Islet of Langerhans (tissue), 1 donor: ENCODE data around the gene OR51Q1.

ENCODE experiments used
- FAIRE-seq: peaks from one replicate; lab custom pipeline; 2011; peaks lifted over from hg19 to GRCh38; lab: Jason Lieb, UNC

OR51Q1 gene

GRCh38 chr11:5421811-5422210, at the start of gene OR51Q1:
Gene OR51Q1, plus strand, starts transcription at chr11:5422111. Its CDS starts 90 bp downstream, at chr11:5422201.
- FAIRE-seq = no peak

GRCh38 chr11:5380740-5381342, 41.1 kb upstream of the OR51Q1 start:
- FAIRE-seq = no peak

- FAIRE-seq = no peak
Observed at GRCh38 chr11:5383576-5383975, 38.3 kb upstream of the OR51Q1 start, which contains the start of gene OR51M1. Gene OR51M1, plus strand, starts transcription at chr11:5383812. Its CDS starts 5,587 bp downstream, at chr11:5389399.

GRCh38 chr11:5384335-5384734, 37.6 kb upstream of the OR51Q1 start:
- no peak for FAIRE-seq

- FAIRE-seq = no peak
Observed at GRCh38 chr11:5390210-5390609, 31.7 kb upstream of the OR51Q1 start.

- FAIRE-seq = no peak
Observed at GRCh38 chr11:5394091-5394490, 27.8 kb upstream of the OR51Q1 start.

GRCh38 chr11:5398936-5399335, 23.0 kb upstream of the OR51Q1 start:
- no peak for FAIRE-seq

- no peak for FAIRE-seq
Observed at GRCh38 chr11:5405173-5405572, 16.7 kb upstream of the OR51Q1 start.

GRCh38 chr11:5420993-5421392, 918 bp upstream of the OR51Q1 start:
- no peak for FAIRE-seq

- FAIRE-seq = no peak
Observed at GRCh38 chr11:5423131-5423530, 1.2 kb downstream of the OR51Q1 start.

GRCh38 chr11:5441414-5441813, 19.5 kb downstream of the OR51Q1 start, which contains the start of gene OR51I1:
Gene OR51I1, minus strand, starts transcription at chr11:5441514. Its CDS starts 0 bp downstream, at chr11:5441514.
- FAIRE-seq = no peak

- no peak for FAIRE-seq
Observed at GRCh38 chr11:5443835-5444393, 22.0 kb downstream of the OR51Q1 start.

GRCh38 chr11:5449023-5449422, 27.1 kb downstream of the OR51Q1 start, which contains the start of gene OR51I2:
Gene OR51I2, plus strand, starts transcription at chr11:5449323. Its CDS starts 4,166 bp downstream, at chr11:5453489.
- no peak for FAIRE-seq

- FAIRE-seq = no peak
Observed at GRCh38 chr11:5449432-5449831, 27.5 kb downstream of the OR51Q1 start.

GRCh38 chr11:5460983-5461621, 39.2 kb downstream of the OR51Q1 start:
- no peak for FAIRE-seq

- no peak for FAIRE-seq
Observed at GRCh38 chr11:5467527-5467926, 45.6 kb downstream of the OR51Q1 start.
